NCI-H82 (cell line): ENCODE measurements around the gene MACIR.

Experiments
- DNase-seq: peaks from one replicate; lab custom pipeline; 2025; lab: John Stamatoyannopoulos, UW

Gene MACIR

DNA sequence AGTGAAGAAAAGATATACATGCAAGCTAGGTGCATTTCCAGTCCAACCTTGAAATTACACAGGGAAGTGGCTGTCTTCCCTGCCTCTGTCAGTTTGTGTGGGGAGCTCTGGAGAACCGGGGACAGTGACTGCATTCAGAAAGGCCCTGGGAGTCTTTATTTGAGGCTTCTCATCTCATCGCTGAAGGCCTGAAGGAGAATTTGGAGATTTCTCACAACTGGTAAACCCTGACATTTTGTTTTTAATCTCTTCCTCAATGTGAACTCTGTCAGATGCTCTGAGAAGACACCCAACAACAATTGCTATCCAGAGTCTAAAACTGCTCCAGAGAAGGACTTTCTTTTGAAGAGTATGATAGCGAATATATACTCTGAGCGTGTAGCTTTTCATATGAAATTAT lies 33.0 kb downstream of the MACIR start:
- DNase-seq = no peak

DNA sequence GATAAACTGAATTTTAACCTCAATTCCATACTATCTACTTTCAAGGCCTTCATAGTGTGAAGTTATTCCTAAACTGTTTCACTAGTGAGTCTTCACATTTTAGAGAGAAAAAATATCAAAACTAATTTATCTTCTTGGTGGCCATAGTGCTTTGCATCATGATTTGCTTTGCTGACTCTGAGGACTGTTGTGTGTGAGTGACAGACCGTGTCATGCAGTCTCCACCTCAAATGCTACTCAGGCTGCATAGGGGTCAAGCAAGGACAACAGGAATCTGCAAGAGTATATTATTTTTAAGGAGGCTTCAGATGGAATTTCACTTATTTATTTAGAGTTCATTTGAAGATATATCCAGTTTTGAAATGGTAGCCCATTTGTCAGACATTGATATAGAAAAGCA lies 34.5 kb downstream of the MACIR start:
- DNase-seq = no peak

DNA sequence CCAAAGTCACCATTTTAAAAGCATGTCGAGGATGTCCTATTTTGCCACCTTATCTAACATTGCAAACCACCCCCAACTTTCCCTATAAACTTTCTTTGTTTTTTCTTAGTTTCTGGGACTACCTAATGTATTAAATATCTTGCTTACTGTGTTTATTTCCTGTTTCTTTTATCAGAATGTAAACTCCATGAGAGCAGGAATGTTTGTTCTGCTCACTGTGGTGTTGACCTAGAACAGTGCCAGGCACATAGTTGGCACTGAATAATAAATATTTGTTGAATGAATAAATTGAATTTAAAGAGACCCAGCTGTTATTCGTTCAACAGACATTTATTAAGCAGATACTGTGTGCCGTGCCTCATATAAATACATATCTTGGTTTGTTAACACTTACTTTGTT lies 35.2 kb downstream of the MACIR start:
- DNase-seq = no peak

DNA sequence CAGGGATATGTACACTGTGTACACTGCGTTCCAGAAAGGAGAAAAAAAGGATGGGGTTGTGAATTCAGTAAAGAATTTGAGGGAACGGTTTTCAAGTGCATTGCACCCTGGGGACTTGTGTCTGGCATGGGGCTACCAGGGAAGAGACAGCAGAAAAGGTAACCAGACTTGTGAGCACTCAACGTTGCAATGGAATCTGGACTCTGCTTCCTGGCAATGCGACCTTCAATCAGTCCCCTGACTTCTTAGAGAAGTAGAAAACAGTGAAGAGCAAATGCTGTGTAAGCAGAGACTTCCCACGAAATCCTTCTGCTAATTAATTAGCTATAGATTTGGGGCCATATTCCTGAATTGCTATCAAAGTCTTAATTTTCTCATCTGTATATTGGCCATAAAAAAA lies 36.3 kb downstream of the MACIR start:
- no peak for DNase-seq

DNA sequence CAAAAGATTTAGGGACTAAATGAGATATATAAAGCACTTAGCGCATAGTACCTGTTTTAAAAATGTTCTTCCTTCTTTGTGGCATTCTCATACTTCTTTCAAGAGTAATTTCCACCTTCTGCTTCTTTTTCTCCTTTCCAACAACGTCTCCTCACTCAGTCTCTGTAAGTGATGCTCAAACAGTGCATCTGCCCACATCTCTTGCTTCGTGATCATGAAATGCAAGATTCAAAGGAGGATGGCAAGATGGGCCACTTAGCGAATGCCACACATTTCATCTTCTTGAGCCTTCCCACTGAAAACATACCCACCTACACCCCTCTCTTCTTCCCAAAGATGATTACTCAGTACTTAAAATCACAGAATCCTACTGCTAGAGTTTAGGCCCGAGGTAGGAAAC lies 36.9 kb downstream of the MACIR start:
- no peak for DNase-seq

DNA sequence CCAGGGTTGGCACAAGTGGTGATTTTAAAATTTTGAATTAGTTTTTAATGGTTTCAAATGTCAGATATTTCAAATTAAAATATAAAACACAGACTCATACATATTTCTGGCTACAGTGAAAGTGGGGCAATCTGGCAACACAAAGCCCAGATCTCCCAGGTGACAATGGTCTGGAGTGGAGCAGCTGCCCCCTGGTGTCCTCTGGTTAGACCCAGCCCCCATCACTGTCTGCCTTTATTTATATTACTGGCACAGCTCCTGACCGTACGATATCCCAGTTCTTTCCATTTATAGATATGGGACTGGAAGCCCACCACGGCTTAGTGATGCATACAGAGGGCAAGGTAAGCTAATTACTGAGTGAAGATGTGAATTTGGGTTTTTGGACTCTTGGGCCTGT lies 37.3 kb downstream of the MACIR start:
- DNase-seq = no peak

DNA sequence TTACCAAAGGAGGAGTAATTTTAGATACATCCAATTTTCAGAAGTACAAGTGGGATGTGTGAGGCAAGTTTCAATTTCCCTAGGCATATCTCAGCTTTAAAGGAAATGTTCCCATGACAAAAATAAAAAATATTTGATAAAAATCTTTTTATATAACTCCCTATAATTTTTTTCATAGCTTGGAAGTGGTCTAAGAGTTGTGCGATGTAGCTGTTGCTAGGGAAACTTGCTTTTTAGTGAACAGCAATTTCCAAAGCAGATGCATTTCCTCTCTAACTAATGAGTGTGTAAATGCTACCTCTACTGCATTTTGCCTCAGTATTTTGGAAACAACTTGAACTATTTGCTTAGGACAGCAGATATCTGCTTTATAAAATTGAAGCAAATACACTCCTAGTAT lies 39.6 kb downstream of the MACIR start:
- no peak for DNase-seq

DNA sequence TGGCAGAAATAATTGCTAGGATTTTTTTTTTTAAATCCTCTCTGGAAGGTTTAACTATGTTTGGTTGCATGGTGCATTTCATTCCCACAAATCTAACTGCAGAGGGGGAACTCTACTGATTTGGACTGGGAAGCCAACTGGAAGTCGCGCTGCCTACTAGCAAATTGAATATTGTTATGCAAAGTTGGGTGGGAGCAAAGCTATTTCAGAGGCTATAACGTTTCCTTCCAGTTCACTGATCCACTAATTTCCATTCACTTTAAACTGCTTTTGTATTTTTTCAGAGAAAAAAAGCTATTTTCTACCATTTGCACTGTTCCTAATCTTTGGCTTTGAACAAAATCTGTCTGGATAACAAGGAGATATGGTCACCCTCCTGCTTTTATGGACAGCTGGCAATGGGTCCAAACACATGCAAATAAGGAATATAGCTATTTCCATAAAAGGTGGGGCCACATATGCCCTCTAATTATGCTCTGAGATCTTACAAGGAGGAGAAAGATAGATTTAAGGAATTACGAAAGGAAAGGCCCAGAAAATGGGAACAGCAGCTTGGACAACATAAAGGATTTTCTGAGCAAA lies 40.1 kb downstream of the MACIR start:
- no peak for DNase-seq

DNA sequence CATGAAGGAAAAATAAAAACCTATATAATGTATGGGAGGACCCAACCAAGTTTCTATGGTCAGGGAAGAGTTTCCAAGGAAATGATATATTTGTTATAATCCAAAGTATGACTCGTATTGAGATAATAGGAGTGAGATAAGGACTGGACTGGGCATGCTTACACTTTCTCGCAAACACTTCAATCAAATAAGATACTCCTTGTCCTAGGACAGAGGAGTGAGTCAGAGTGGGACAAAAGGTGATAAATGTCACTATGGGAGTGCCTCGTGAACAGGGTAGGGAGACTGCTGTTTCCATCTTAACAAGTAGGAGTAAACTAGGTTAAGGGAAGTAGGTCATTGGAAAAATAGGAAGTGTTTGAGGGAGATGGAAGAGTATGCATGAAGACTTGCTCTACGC lies 47.2 kb downstream of the MACIR start:
- DNase-seq = no peak

DNA sequence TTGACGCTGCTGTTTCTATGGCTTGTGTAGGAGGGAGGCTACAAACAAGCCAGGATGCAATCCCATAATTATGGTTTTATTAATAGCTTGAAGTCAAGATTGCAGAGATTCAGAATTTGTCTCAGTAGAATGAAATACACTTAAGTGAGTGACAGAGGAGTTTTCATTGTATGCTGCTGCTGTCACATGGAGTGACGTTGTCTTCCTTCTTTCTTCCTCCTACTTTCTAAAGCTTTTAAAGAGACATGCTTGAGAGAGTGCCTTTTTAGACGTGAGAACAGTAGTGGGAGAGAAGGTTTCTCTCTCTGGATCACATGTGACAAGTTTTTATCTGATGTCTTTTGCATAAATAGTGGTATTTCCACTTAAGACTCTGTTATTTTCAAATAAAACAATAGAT lies 48.9 kb downstream of the MACIR start:
- DNase-seq = no peak

DNA sequence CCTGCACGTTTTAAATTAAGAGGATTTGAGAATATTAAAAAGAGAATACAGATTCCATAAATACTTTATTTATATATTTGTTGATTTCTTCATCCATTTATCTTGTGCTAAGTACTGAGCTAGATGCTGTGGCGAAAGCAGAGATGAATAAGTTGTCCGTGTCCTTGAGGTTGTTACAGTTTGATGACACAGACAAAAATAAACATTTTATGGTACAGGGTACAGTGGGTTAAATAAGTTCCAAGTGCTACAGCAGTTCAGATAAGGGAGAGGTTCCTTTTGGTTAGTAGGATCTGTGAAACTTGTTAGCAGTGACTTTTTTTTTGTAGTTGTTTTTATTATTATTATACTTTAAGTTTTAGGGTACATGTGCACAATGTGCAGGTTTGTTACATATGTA lies 50.2 kb downstream of the MACIR start:
- no peak for DNase-seq

DNA sequence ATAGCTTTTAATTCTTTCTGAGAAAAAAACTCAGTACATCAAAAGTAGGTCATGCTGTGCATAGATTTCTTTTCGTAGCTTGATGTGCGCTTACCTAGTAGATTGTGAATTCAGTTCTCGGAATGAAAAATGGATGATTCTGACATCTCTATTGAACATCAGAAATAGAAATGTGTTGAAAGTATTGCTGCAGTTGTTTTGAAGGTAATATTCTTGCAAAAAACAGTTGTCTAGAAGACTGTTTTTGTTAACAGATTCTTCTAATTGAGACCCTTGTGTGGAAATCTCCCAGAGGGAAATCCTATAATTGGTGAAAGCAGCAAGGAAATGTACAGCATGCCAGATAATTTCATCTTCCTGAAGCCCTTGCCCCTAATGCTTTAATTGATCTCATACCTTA lies 54.5 kb downstream of the MACIR start:
- DNase-seq = no peak

DNA sequence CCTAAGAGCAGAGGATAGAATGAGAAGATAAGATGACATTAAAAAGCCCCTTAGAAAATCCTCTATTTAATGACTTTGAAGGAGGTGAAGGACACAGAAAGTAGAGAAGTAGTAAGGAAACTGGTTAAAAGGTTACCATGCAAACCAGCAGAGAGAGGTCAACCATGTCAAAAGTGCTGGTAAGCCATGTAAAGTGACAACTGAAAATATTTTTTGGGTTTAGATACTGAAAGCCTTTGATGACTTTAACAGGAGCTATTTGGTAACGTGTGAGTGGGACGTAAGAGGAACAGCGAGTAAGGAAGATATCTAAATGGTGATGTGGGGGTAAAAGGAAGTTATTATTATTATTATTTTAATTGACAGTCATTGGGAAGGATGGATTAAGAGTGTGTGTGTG lies 56.9 kb downstream of the MACIR start:
- DNase-seq = no peak

DNA sequence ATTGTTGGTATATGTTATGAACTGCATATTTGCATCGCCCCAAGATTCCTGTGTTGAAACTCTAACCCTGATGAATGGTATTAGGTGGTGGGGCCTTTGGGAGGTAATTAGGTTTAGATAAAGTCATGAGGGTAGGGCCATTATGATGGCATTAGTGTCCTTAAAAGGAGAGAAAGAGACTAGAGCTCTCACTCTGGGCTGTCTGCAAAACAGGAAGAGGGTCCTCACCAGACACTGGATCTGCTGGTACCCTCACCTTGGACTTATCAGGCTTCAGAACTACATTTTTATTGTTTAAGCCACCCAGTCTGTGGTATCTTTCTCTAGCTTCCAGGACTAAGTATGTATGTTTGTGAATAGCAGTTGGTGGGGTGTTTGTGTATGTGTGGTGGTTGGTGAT lies 68.9 kb downstream of the MACIR start:
- DNase-seq = no peak

DNA sequence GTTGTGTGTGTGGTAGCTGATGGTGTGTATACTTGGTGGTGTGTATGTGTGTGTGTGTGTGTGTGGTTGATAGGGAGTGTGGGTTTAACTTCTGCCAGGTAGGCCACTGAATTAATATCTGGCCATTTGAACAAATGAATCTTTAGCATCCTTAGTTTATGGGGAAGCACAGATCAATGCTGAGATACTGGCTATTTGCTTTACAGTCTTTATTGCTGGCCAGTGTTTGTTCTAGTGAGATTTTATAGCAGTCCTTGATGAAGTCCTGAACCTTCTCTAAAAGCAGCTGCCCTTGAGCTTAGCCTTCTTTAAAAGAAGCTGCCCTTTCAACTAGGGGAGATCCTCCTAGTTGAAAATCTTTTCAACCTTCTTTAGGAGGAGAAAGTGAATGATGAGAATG lies 69.3 kb downstream of the MACIR start:
- DNase-seq = no peak
